HEK293 (cell line): Measurements from ENCODE around the gene CHCHD2.
A peak's percentile ranks its signal among the peaks of the same experiment; 100 is the strongest.

Experiments
- GFI1B ChIP-seq: fragments of 450-650 bp; formaldehyde crosslinking; IDR thresholded peaks from 2 replicates; pipeline ENCODE4 v1.5.1; 2016; ENCODE audit warnings: missing biosample characterization, missing genetic modification characterization
- GLIS1 ChIP-seq: fragments of 450-650 bp; formaldehyde crosslinking; IDR thresholded peaks from 2 replicates; pipeline ENCODE4 v1.5.1; 2016; ENCODE audit warnings: missing biosample characterization, missing genetic modification characterization
- GLIS2 ChIP-seq: fragments of 450-650 bp; formaldehyde crosslinking; IDR thresholded peaks from 2 replicates; pipeline ENCODE4 v1.5.1; 2016; ENCODE audit warnings: missing biosample characterization, missing genetic modification characterization
- KLF7 ChIP-seq: fragments of 450-650 bp; formaldehyde crosslinking; IDR thresholded peaks from 2 replicates; pipeline ENCODE4 v1.5.1; 2016; ENCODE audit warnings: missing biosample characterization, missing genetic modification characterization, borderline replicate concordance
- REPIN1 ChIP-seq: fragments of 450-650 bp; formaldehyde crosslinking; IDR thresholded peaks from 2 replicates; pipeline ENCODE4 v1.5.1; 2017; ENCODE audit warnings: missing biosample characterization, missing genetic modification characterization, low read depth
- SCRT1 ChIP-seq: fragments of 450-650 bp; formaldehyde crosslinking; IDR thresholded peaks from 2 replicates; pipeline ENCODE4 v1.5.1; 2016; ENCODE audit warnings: missing biosample characterization, missing genetic modification characterization, borderline replicate concordance
- SP3 ChIP-seq: fragments of 450-650 bp; formaldehyde crosslinking; IDR thresholded peaks from 2 replicates; pipeline ENCODE4 v1.5.1; 2016; ENCODE audit warnings: missing biosample characterization, missing genetic modification characterization
- ZBTB1 ChIP-seq: fragments of 450-650 bp; formaldehyde crosslinking; IDR thresholded peaks from 2 replicates; pipeline ENCODE4 v1.5.1; 2016; ENCODE audit warnings: missing biosample characterization, missing genetic modification characterization
- ZBTB48 ChIP-seq: fragments of 450-650 bp; formaldehyde crosslinking; IDR thresholded peaks from 2 replicates; pipeline ENCODE4 v1.5.1; 2016; ENCODE audit warnings: missing biosample characterization, missing genetic modification characterization
- ZEB2 ChIP-seq: fragments of 450-650 bp; formaldehyde crosslinking; IDR thresholded peaks from 2 replicates; pipeline ENCODE4 v1.5.1; 2016; ENCODE audit warnings: missing biosample characterization, missing genetic modification characterization
- ZFHX2 ChIP-seq: fragments of 450-650 bp; formaldehyde crosslinking; conservative IDR thresholded peaks from 2 replicates; pipeline ENCODE4 v1.5.1; 2016; ENCODE audit warnings: missing biosample characterization, missing genetic modification characterization
- ZNF114 ChIP-seq: fragments of 450-650 bp; formaldehyde crosslinking; IDR thresholded peaks from 2 replicates; pipeline ENCODE4 v1.5.0; 2017; ENCODE audit warnings: missing biosample characterization, missing genetic modification characterization
- ZNF133 ChIP-seq: fragments of 450-650 bp; formaldehyde crosslinking; IDR thresholded peaks from 2 replicates; pipeline ENCODE4 v1.5.1; 2016; ENCODE audit warnings: missing biosample characterization, missing genetic modification characterization
- ZNF146 ChIP-seq: fragments of 450-650 bp; formaldehyde crosslinking; IDR thresholded peaks from 2 replicates; pipeline ENCODE4 v1.5.1; 2016; ENCODE audit warnings: missing biosample characterization, missing genetic modification characterization
- ZNF184 ChIP-seq: fragments of 450-650 bp; IDR thresholded peaks from 2 replicates; pipeline ENCODE4 v1.5.1; 2018; ENCODE audit warnings: missing biosample characterization, mild to moderate bottlenecking, missing genetic modification characterization
- ZNF239 ChIP-seq: fragments of 450-650 bp; formaldehyde crosslinking; IDR thresholded peaks from 2 replicates; pipeline ENCODE4 v1.5.1; 2016; ENCODE audit warnings: missing biosample characterization, missing genetic modification characterization
- ZNF292 ChIP-seq: fragments of 450-650 bp; formaldehyde crosslinking; IDR thresholded peaks from 2 replicates; pipeline ENCODE4 v1.5.1; 2016; ENCODE audit warnings: low read depth, missing biosample characterization, missing genetic modification characterization, borderline replicate concordance
- ZNF302 ChIP-seq: fragments of 450-650 bp; formaldehyde crosslinking; IDR thresholded peaks from 2 replicates; pipeline ENCODE4 v1.5.1; 2016; ENCODE audit warnings: missing biosample characterization, missing genetic modification characterization, low read depth
- ZNF311 ChIP-seq: fragments of 450-650 bp; formaldehyde crosslinking; IDR thresholded peaks from 2 replicates; pipeline ENCODE4 v1.5.1; 2017; ENCODE audit warnings: missing biosample characterization, missing genetic modification characterization, borderline replicate concordance
- ZNF341 ChIP-seq: fragments of 450-650 bp; formaldehyde crosslinking; IDR thresholded peaks from 2 replicates; pipeline ENCODE4; 2016; ENCODE audit warnings: low read depth, missing biosample characterization, missing genetic modification characterization
- ZNF544 ChIP-seq: fragments of 450-650 bp; formaldehyde crosslinking; IDR thresholded peaks from 2 replicates; pipeline ENCODE4 v1.5.0; 2017; ENCODE audit warnings: missing biosample characterization, missing genetic modification characterization
- ZNF549 ChIP-seq: fragments of 450-650 bp; IDR thresholded peaks from 2 replicates; pipeline ENCODE4 v1.5.1; 2018; ENCODE audit warnings: missing biosample characterization, missing genetic modification characterization, mild to moderate bottlenecking, inconsistent platforms, moderate library complexity
- ZNF585B ChIP-seq: fragments of 450-650 bp; formaldehyde crosslinking; IDR thresholded peaks from 2 replicates; pipeline ENCODE4 v1.5.1; 2016; ENCODE audit warnings: missing biosample characterization, missing genetic modification characterization
- ZNF621 ChIP-seq: fragments of 450-650 bp; formaldehyde crosslinking; IDR thresholded peaks from 2 replicates; pipeline ENCODE4 v1.5.1; 2017; ENCODE audit warnings: missing biosample characterization, missing genetic modification characterization
- ZNF623 ChIP-seq: fragments of 450-650 bp; formaldehyde crosslinking; IDR thresholded peaks from 2 replicates; pipeline ENCODE4 v1.5.1; 2016; ENCODE audit warnings: missing biosample characterization, missing genetic modification characterization
- ZNF629 ChIP-seq: fragments of 450-650 bp; formaldehyde crosslinking; IDR thresholded peaks from 2 replicates; pipeline ENCODE4 v1.5.1; 2017; ENCODE audit warnings: missing biosample characterization, missing genetic modification characterization
- ZNF658 ChIP-seq: fragments of 450-650 bp; formaldehyde crosslinking; IDR thresholded peaks from 2 replicates; pipeline ENCODE4; 2016; ENCODE audit warnings: missing biosample characterization, missing genetic modification characterization
- ZSCAN16 ChIP-seq: fragments of 450-650 bp; formaldehyde crosslinking; IDR thresholded peaks from 2 replicates; pipeline ENCODE4 v1.5.1; 2016; ENCODE audit warnings: missing biosample characterization, missing genetic modification characterization
- TF ChIP-seq, protein P1 (sequence below): fragments of 450-650 bp; formaldehyde crosslinking; optimal IDR thresholded peaks from 2 replicates; pipeline ENCODE3; 2016; ENCODE audit warnings: missing biosample characterization, mild to moderate bottlenecking, missing genetic modification characterization
- TF ChIP-seq, protein P2 (sequence below): fragments of 450-650 bp; formaldehyde crosslinking; IDR thresholded peaks from 2 replicates; pipeline ENCODE4 v1.5.1; 2016; ENCODE audit warnings: missing biosample characterization, missing genetic modification characterization
- TF ChIP-seq, protein P3 (sequence below): fragments of 450-650 bp; formaldehyde crosslinking; IDR thresholded peaks from 2 replicates; pipeline ENCODE4 v1.5.1; 2016; ENCODE audit warnings: missing biosample characterization, missing genetic modification characterization
- TF ChIP-seq, protein P4 (sequence below): fragments of 450-650 bp; formaldehyde crosslinking; conservative IDR thresholded peaks from 2 replicates; pipeline ENCODE4 v1.5.1; 2016; ENCODE audit warnings: low read depth, missing biosample characterization, missing genetic modification characterization

CHCHD2 gene

DNA sequence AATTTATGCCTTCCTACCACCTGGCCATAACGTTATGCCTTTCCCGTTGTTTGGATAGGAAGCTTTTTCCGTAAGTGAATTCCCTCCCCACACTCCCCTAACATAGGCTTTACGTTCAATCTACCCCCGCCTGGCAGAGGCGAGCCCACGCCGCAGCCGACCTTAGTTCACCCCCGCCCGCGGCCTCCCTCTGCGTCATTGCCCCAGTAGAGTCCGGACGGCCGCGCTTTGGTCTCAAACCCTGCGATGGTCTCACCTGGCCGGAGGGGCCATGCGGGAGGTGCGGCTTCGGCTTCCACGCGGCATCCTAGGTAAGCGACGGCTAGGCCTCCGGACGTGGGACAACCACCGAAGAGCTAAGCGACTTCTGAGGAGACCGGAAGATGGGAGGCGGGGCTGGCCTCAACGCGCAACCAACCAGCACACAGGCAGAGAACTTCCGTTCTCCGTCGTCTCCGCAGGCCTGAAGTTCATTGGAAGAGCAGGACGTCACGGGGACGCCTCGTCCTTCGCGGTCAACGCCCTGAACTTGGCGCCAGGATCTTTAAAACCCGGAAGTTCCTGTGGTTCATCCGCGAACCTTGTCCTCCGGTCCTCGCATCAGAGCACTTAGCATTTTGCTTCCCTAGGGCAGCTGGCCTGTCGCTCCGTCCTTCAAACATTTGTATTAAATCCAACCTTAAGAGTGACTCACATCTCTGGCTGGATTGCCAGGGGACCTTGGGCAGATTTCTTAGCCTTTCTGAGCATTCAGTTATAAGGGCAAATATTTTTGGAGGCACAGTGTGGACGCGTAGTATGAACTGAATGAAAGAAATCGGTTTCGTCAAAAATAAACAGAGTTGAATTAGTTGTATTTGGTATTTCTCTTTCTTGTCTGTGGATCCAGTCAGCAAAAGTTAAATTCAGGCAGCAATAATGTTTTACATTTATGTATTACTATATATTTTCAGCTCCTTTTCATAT lies at the start of gene CHCHD2 (continued):
- TF ChIP-seq ZNF341 (tag by site-specific recombination), result peak; percentile 84
- no peak for TF ChIP-seq ZNF114
- TF ChIP-seq REPIN1, result no peak
- no peak for TF ChIP-seq ZNF302 (tag by site-specific recombination)
- no peak for TF ChIP-seq ZNF549
- TF ChIP-seq, protein P1, sequence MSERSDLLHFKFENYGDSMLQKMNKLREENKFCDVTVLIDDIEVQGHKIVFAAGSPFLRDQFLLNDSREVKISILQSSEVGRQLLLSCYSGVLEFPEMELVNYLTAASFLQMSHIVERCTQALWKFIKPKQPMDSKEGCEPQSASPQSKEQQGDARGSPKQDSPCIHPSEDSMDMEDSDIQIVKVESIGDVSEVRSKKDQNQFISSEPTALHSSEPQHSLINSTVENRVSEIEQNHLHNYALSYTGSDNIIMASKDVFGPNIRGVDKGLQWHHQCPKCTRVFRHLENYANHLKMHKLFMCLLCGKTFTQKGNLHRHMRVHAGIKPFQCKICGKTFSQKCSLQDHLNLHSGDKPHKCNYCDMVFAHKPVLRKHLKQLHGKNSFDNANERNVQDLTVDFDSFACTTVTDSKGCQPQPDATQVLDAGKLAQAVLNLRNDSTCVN, result peak; percentile 17
- TF ChIP-seq ZNF658, result no peak
- TF ChIP-seq ZNF621 (tag by site-specific recombination), result no peak
- TF ChIP-seq ZNF133 (tag by site-specific recombination), result no peak
- TF ChIP-seq, protein P2, sequence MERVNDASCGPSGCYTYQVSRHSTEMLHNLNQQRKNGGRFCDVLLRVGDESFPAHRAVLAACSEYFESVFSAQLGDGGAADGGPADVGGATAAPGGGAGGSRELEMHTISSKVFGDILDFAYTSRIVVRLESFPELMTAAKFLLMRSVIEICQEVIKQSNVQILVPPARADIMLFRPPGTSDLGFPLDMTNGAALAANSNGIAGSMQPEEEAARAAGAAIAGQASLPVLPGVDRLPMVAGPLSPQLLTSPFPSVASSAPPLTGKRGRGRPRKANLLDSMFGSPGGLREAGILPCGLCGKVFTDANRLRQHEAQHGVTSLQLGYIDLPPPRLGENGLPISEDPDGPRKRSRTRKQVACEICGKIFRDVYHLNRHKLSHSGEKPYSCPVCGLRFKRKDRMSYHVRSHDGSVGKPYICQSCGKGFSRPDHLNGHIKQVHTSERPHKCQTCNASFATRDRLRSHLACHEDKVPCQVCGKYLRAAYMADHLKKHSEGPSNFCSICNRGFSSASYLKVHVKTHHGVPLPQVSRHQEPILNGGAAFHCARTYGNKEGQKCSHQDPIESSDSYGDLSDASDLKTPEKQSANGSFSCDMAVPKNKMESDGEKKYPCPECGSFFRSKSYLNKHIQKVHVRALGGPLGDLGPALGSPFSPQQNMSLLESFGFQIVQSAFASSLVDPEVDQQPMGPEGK (tag by site-specific recombination), result peak; percentile 44
- TF ChIP-seq ZNF239 (tag by site-specific recombination), result no peak
- TF ChIP-seq ZNF544 (tag by site-specific recombination), result no peak
- no peak for TF ChIP-seq ZBTB1 (tag by site-specific recombination)
- no peak for TF ChIP-seq ZNF311
- no peak for TF ChIP-seq GFI1B (tag by site-specific recombination)
- TF ChIP-seq ZNF585B, result peak; percentile 31
- TF ChIP-seq ZNF629, result 0 out of 2 replicates have a peak, but pooled peaks have one; percentile 37
- TF ChIP-seq ZNF146 (tag by site-specific recombination), result no peak
- no peak for TF ChIP-seq ZNF292 (tag by site-specific recombination)
- peak; percentile 81 for TF ChIP-seq ZFHX2 (tag by site-specific recombination)
- no peak for TF ChIP-seq SCRT1 (tag by site-specific recombination)
- TF ChIP-seq ZNF623 (tag by site-specific recombination), result no peak
- TF ChIP-seq KLF7 (tag by site-specific recombination), result 0 out of 2 replicates have a peak, but pooled peaks have one; percentile 17
- TF ChIP-seq SP3 (tag by site-specific recombination), result peak; percentile 56; the same call in 1 of the 2 replicates
- TF ChIP-seq, protein P3, sequence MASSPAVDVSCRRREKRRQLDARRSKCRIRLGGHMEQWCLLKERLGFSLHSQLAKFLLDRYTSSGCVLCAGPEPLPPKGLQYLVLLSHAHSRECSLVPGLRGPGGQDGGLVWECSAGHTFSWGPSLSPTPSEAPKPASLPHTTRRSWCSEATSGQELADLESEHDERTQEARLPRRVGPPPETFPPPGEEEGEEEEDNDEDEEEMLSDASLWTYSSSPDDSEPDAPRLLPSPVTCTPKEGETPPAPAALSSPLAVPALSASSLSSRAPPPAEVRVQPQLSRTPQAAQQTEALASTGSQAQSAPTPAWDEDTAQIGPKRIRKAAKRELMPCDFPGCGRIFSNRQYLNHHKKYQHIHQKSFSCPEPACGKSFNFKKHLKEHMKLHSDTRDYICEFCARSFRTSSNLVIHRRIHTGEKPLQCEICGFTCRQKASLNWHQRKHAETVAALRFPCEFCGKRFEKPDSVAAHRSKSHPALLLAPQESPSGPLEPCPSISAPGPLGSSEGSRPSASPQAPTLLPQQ (tag by site-specific recombination), result no peak
- peak; percentile 41; the same call in 1 of the 2 replicates for TF ChIP-seq GLIS1 (tag by site-specific recombination)
- no peak for TF ChIP-seq ZNF184 (tag by site-specific recombination)
- TF ChIP-seq ZEB2 (tag by site-specific recombination), result peak; percentile 17; the same call in 1 of the 2 replicates
- TF ChIP-seq ZSCAN16 (tag by site-specific recombination), result no peak
- TF ChIP-seq, protein P4, sequence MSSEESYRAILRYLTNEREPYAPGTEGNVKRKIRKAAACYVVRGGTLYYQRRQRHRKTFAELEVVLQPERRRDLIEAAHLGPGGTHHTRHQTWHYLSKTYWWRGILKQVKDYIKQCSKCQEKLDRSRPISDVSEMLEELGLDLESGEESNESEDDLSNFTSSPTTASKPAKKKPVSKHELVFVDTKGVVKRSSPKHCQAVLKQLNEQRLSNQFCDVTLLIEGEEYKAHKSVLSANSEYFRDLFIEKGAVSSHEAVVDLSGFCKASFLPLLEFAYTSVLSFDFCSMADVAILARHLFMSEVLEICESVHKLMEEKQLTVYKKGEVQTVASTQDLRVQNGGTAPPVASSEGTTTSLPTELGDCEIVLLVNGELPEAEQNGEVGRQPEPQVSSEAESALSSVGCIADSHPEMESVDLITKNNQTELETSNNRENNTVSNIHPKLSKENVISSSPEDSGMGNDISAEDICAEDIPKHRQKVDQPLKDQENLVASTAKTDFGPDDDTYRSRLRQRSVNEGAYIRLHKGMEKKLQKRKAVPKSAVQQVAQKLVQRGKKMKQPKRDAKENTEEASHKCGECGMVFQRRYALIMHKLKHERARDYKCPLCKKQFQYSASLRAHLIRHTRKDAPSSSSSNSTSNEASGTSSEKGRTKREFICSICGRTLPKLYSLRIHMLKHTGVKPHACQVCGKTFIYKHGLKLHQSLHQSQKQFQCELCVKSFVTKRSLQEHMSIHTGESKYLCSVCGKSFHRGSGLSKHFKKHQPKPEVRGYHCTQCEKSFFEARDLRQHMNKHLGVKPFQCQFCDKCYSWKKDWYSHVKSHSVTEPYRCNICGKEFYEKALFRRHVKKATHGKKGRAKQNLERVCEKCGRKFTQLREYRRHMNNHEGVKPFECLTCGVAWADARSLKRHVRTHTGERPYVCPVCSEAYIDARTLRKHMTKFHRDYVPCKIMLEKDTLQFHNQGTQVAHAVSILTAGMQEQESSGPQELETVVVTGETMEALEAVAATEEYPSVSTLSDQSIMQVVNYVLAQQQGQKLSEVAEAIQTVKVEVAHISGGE (tag by site-specific recombination), result peak; percentile 98
- no peak for TF ChIP-seq ZBTB48 (tag by site-specific recombination)
- TF ChIP-seq GLIS2, result peak; percentile 48
